Glomerular endothelial cell (primary cell): ENCODE data around the gene EEF2KMT. TPM values are rescaled to one million over a fixed set of nuclear protein-coding genes. Genes with fewer than 3 reads are reported as not detected.
"Not testable (repeated sequence)": the region's sequence is repeated elsewhere in the genome, so short reads cannot be mapped to it uniquely, and the experiment has no call there.

Experiments used
- DNase-seq: peaks from one replicate; pipeline ENCODE4 v3.0.0-alpha.2; 2011; ENCODE audit warnings: low read depth, low spot score; ENCODE audit errors: extremely low read depth
- total RNA-seq: library from RNA; depleted of rRNA; stranded (reverse); fragments of >200 nt; gene quantifications from 2 replicates; pipeline ENCODE4 v1.2.3, GENCODE V29; 2015

The EEF2KMT gene
- total RNA-seq, 1 donor from 2014 or later = 8.9 TPM

DNA sequence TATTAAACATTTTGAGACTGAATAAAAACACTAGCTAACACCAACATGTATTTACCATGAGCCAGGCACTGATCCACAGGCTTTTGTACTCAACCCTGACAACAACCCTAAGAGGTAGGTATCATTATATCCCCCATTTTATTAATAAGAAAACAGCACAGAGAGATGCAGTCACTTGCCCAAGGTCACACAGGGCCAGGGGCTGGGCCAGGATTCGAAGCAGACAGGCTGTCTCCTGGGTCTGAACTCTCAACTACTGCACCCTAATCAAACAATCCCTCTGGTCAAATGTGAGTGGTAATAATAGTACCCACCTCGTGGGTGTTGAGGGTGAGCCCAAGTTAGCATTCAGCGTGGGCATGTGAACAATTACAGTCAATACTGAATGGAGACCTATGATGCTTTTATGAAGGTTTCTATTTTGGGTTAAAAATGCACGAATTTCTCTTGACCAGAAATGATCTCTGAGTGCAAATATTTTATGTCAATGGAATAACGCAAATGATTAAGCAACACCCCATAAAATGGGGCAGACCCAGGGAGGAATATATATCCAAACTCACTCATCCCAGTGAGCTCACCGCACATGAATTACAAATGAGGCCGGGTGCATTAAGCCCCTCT is 1.0 kb downstream of the EEF2KMT start:
- DNase-seq = not testable (repeated sequence)

DNA sequence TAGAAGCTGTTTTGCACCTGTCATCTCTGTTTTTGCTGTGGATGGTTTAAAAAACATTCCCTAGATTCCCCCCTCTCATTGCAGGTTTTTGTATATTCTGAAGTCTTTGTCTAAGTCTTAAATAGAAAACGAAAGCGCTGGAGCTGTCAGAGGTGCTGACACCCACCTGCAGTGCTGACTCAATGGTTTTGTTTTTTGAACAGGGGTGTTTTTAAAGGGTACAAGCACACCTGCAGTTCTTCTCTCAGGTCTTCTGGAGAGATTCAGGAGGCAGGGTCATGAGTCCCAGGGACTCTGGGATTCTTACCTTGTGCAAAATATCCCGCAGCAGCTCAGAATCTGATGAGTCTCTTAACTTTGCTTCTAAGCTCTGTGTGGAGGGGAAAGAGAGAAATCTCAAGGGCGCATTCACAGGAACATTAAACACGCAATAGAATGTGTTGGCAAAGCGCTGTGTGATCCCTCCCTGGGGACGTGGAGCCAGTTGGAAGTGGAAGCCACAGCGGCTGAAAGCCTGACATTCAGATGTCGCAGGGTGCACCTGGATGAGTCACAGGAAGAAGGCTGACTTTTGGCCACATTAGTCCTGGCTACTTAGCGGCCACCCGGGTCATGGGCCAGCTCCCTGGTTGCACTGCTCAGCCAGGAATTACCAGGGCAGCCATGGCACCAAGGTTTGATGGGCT is 2.3 kb downstream of the EEF2KMT start:
- not testable (repeated sequence) for DNase-seq

DNA sequence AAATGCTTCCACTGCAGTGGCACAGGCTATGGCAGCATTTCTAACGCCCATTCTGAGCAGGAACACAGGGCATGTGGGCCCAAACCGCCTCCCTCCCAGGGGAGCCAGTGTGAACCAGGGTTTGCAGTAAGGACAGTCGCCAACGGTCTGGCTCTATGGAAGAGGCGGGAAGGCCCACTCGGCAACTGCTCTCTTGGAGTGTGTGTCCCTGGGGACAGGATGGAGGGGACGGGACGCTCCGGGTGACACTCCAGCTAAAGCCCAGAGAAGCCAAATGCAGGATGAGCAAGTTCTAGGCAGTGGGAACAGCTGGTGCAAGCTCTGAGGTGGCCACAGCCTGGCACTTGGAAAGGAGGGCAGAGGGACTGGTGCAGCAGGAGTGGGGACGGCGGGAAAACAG is 3.8 kb downstream of the EEF2KMT start:
- DNase-seq = not testable (repeated sequence)

DNA sequence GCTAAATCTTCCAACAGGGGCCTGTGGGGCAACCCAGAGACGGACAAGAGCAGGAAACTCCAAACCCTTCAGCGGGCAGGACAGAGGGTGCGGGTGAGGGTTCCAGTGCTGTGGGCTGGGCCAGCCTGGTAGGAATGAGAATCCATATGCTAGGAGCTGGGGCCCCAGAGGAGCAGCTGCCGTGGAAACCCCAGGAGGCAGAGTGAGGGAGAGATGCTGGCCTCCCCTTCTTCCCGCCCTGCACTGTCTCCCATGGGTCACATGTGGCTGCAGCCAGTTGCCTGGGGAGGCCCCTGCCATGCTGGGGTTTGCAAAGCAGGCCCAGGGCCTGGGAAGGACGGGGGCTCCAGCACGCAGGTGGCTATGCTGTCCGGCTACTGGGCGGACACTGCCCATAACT is 4.5 kb downstream of the EEF2KMT start:
- DNase-seq = not testable (repeated sequence)

DNA sequence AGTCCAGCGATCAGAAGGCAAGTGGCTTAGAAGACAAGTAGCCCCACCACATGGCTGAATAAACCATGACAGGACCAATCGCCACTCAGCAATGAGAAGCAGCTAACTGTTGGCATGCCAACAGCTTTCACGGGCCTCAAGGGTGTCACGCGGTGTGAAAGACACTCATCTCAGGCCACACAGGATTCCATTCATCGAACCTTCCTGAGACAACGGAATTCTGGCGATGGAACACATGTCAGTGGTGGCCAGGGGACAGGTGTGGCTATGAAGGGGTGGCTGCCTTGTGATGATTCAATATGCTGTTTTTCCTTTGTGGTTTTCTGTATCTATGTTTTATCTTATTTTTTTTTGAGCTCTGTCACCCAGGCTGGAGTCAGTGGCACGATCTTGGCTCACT is 7.0 kb downstream of the EEF2KMT start:
- not testable (repeated sequence) for DNase-seq

DNA sequence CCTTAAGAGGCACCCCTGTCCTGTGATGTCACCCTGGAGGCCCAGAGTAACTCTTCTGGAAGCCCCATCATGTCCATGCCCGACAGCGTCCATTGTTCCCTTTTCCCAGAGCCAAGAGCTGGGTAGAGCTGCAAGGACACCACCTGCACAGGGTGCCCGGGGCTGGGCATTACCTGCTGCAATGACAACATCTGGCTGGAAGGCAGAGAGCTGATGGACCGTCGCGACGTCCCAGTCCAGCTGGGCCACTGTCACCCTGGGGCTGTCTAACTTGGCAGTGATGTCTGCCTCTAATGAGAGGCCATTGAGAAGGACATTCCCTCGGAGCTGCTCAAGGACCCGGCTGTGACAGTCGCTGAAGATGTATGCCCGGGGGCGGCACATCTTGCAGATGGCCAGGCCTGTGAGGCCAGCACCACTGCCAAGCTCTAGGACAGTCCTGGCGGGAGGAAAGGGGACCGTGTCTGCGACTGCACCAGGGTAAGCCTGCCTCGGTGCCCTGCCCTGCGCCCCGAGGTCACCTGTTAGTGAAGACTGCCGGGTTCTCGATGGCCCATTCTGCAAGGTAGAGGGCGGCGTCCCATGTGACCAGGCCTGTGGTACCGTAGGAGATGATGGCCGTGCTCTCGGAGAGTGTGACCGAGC is 7.6 kb downstream of the EEF2KMT start:
- DNase-seq = not testable (repeated sequence)

DNA sequence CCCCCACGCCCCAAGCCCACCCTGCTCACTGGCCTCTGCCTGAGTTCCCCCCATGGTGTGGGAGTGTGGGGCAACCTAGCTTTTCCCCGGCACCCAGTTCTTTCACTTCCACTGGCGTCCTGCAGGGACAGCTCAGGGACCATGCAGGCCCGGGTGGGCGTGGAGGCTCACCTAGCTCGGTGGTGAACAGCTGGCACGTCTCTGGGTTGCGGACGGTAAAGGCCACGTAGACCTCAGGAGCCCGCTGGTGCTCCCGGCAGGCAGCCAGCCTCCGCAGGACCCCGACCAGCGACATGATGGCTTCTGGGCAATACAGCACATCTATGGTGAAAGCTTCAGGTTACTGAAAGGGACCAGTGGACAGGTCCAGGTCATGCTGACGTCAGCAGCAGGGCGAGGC is 8.7 kb downstream of the EEF2KMT start:
- DNase-seq = not testable (repeated sequence)

DNA sequence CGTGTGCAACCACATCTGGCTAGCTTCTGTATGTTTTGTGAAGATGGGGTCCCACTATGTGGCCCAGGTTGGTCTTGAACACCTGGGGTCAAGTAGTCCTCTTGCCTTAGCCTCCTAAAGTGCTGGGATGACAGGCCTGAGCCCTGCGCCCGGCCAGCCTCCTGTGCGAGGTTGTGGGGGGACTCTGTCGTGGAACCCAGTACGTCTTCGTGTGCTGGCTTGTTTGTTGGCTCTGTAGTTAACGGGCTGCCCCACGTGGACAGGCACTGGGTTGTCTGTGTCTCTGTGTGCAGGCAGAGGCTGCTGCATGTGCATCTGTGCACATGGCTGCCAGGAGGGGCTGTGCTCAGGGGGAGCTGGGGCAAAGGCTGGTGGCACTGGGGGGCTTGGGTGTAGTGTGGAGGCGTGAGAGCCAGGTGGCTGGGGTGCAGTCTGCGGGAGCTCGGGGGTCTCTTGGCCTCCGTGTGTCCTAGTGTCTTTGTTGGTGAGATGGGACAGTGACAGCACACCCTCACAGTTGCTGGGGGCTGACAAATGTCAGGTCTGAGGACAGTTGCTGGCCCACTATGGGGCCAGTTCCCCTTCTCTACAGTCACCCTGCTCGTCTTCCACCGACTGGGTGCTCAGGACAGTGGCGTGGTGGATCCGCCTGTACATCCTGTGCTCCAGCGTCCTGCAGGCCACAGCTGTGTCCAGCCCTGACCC is 9.4 kb downstream of the EEF2KMT start:
- DNase-seq = not testable (repeated sequence)

DNA sequence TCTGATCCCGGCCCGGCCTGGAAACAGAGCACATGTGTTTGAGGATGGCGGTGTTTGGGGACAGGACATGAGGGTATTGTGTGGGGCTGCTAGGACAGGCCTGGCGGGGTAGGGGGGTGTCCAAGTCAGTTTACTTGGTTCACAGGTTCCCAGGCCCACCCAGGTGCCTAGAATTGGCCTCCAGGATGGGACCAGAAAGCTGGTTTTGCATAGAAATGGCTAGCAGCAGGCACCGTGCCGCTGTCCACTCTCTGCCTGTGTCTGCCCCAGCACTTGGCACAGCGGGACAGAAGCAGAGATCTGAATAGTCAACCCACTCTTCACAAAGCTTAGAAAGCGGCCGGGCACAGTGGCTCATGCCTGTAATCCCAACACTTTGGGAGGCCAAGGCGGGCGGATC is 11.9 kb downstream of the EEF2KMT start:
- DNase-seq = not testable (repeated sequence)

DNA sequence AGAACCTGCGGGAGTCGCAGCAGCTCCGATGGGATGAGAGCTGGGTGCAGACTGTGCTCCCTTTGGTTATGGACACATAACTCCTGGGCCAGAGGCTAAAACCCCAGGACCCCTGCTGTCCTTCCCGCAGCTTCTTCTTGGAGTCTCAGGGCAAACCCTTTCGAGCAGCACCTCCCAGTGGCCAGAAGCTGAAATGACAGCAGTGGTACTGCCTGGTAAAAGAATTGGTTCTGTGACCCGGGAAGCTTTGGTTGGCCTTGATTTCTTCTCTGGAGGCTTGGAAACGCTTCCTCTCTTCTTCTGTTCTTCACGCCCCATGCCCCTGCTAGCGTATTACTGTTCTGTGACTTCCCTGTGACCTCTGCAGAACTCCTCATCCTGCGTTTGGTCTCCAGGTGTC is 12.8 kb downstream of the EEF2KMT start:
- not testable (repeated sequence) for DNase-seq

DNA sequence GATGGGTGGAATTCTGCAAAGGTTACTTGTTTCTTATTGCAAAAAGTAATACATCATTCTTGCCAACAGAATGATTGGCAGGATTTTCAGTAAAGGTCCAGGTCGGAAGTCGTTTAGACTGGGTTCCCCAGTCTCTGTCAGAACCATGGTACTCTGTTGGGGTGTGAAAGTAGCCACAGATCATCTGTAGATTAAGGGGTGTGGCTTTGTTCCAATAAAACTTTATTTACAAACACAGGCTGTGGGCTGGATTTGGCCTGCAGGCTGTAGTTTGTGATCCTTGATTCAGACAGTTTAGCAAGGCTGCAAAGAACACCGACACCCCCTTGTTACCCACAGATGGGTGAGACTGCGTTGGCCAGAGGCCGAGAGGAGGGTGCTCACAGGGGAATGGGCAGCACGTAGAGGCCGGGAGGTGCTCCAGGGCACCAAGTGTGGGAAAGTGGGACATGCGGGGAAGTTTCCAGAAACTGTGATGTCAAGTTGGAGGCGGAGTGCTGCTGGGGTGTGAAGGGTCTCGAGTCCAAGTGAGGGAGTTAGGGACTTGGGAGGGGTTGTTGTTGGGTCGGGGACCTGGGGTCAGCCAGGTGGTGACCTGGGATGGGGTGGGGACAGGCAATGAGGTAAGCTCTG is 13.4 kb downstream of the EEF2KMT start:
- DNase-seq = not testable (repeated sequence)

DNA sequence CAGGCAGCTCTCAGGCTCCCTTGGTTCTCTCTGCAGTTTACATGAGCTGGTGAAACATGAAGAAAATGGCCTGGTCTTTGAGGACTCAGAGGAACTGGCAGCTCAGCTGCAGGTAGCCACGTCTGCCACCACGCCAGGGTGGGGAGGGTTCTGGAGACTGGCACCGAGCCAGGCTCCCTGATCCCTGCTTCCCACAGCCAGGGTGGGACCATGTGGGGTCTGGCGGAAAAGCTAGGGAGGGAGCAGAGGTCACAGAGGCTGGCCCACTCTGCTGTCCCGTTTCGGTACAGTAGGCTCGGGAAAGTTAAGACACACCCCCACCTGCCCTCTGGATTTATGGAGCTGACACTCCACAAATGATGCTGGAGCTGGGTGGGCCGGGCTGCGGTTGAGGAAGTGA is 13.9 kb downstream of the EEF2KMT start:
- not testable (repeated sequence) for DNase-seq

DNA sequence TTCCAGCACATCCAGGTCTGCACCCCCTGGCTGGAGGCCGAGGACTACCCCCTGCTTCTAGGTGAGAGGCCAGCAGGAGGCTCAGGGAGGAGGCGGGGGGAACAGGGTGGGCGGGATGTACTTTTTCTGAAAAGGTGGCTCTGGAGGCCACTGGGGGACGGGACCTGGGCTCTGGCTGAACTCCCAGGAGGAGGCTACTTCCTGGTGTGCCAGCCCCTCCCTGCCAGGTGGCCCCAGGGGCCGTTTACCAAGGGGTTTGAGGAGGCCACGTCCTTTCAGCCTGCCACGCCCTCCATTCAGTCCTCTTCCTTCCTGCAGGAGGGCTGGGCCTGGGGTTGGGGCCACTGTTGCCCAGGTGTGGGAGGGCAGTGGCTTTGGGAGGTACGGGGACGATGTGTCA is 16.6 kb downstream of the EEF2KMT start:
- not testable (repeated sequence) for DNase-seq

DNA sequence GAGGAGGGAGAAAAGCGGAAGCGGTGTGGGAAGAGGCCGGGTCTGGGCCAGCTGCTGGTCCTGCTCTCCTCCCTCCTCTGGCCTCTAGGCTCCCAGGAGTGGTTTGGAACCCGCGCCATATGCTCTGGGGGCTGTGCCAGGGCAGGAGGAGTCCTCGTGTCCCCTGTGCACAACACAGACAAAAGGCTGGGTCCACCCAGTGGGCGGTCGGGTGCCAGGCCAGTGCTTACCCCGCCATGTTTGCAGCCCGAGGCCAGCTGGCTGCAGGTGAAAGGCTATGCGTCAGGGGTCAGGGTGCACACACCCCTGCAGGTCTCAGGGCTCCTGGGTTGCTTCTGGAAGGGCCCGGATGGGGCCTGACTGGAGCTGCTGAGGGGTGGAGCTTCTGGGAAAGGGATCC is 17.1 kb downstream of the EEF2KMT start:
- not testable (repeated sequence) for DNase-seq

DNA sequence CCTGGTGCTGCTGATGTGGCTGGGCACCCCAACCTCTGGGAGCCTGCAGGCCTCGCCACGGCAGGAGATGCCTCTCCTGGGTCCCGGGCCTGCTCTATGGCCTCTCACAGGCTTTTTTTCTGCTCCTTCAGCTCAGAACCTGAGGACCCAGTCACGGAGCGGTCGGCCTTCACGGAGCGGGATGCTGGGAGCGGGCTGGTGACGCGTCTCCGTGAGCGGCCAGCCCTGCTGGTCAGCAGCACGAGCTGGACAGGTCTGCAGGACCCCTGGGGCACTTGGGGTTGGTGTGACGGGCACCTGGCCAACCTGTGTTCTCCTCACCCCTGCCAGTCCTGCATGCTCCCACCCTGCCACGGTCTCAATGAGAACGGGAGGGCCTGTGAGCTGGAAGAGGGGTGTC is 19.0 kb downstream of the EEF2KMT start:
- DNase-seq = no peak

DNA sequence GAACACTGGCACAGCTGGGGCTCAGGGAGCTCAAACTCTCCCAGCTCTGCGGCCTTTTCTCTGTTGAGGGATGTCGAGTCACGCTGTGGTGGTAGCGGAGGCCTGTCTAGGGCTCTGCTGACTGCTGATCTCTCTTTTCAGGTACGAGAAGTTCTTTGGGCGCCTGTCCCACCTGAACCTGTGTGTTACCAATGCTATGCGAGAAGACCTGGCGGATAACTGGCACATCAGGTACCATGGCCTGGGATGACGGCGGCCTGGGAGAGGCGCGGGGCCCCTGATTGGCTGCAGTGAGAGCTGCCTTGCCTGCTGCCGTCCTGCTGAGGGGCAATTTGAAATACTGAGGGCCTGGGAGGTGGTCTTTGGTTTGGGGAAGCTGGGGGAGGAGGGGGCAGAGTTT is 20.3 kb downstream of the EEF2KMT start:
- no peak for DNase-seq

DNA sequence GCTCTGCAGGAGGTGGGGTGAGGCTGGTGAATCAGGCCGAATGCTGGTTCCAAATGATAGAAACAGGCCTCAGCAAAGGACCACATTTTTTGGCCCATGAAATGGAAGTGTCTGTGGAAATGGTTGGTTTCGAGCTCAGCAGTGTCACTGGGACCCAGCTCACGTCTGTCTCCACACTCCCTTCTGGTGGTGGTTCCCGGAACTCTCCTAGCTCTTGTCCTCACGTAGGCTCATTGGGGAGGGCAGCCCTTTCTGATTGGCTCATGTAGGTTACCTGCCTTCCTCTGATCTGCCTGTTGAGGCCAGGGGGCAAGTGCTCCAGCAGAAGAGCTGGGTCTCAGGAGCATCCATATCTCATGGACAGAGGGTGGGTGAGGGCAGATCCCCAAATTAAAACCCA is 22.0 kb downstream of the EEF2KMT start:
- DNase-seq = no peak

DNA sequence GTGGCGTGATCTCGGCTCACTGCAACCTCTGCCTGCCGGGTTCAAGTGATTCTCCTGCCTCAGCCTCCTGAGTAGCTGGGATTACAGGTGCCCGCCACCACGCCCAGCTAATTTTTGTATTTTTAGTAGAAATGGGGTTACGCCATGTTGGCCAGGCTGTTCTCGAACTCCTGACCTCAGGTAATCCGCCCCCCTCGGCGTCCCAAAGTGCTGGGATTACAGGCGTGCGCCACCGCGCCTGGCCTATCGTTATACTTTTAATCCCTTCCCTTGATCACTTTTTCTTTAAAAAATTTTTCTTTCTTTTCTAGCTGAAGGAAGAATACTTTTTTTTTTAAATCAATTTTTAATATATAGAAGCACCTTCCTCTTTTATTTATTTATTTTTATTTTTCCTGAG is 23.8 kb downstream of the EEF2KMT start:
- not testable (repeated sequence) for DNase-seq

DNA sequence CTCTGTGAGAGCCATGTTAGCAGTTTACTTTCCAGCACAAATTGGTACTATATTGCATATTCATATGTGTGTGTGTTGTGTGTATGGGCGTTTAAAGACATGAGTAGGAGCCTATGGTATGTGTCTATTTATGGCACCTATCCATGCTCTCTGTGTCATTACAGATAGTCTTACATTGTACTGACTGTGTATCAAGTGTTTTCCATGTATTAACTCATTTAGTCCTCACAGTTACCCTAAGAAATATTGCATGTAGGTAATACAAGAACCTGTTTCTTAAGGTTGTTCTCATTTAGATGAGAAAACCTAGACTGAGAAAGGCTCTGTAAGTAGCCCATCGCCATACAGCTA is 24.3 kb downstream of the EEF2KMT start:
- DNase-seq = no peak

DNA sequence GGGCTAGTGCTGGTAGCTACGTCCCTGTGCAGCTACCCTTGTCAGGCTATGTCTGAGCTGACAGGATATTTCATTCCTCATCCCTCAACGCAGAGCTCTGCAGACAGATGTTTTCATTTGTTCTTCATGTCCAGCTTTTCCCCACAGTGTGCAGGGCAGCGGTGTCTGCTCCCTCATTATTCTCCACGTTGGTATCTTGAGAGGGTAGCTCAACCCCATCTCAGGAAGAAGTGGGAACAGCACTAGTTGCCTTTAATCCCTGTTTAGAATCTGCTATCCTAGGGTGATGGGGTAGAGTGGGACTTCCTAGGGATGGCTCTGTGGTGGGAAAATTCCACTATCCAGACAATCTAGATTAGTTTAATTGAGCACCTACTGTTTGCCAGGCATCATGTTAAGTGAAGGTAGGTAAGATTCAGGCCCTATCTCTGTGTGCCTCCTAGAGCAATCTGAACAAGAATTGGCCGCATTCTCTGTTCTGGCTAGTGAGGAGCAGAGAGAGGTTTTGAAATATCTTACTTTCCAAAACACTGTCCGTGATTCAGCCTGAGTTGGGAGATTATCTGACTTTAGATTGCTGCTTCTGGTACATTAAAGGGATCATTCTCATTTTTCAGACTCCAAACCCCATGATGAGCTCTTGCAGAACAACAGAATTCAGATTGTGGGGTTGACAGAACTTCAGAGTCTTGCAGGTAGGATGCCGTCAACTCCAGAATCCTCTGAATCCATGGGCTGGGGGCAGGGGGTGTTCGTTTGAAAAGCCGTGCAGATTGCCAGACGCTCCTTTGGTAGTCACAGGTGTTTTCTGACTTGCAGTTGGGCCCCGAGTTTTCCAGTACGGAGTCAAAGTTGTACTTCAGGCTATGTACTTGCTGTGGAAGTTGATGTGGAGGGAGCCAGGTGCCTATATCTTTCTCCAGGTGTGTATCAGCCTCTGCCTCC is 25.0 kb downstream of the EEF2KMT start:
- no peak for DNase-seq
